Coronary artery (tissue), 2 donors: ENCODE data around the gene TSNAX.

Experiments used
- DNase-seq: peaks from one replicate; pipeline ENCODE4 v3.0.0-alpha.2; 2017; ENCODE audit warnings: low spot score
- H3K27ac ChIP-seq, 2 donors: fragments of 200-600 bp; sonication (generic); one replicate each; pipeline ENCODE4 v1.5.1; 2016 to 2019
- H3K4me3 ChIP-seq: fragments of 200-600 bp; sonication (generic); 2 replicates; pipeline ENCODE4 v1.5.1; 2016; ENCODE audit warnings: mild to moderate bottlenecking, moderate library complexity
- CTCF ChIP-seq: fragments of 200-600 bp; sonication (generic); IDR thresholded peaks from one replicate; pipeline ENCODE4 v1.5.1; 2019; ENCODE audit warnings: antibody characterized with exemption

The TSNAX gene

GRCh38 chr1:231549733-231550447 lies 21.4 kb downstream of the TSNAX start:
- Histone ChIP-seq H3K27ac (no peak overlapping the region), H3K4me3 (no peak overlapping the region)
- no peak for TF ChIP-seq CTCF
- DNase-seq = no peak

DNA sequence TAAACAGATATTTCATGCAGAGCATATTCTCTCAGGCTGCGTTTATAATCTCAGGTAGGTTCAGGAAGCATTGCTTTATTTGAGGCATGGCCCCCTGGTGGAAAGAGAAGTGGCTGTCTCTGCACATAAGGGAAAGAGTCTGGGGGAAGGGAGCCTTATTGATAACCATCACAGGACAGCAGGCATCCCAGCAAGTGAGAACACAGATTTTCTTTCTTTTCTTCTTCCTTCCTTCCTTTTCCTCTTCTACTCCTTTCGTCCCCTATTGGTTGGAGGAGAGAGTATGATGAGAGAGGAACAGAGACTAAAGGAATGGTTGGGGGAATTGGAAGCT lies 21.9 kb downstream of the TSNAX start:
- no peak for DNase-seq
- Histone ChIP-seq H3K27ac (no peak overlapping the region), H3K4me3 (no peak overlapping the region)
- TF ChIP-seq CTCF = no peak

- H3K27ac ChIP-seq = no peak overlapping the region
- no peak for DNase-seq
- no peak overlapping the region for H3K4me3 ChIP-seq
- TF ChIP-seq CTCF = no peak
These were observed 24.9 kb downstream of the TSNAX start for GRCh38 chr1:231553320-231553719.

DNA sequence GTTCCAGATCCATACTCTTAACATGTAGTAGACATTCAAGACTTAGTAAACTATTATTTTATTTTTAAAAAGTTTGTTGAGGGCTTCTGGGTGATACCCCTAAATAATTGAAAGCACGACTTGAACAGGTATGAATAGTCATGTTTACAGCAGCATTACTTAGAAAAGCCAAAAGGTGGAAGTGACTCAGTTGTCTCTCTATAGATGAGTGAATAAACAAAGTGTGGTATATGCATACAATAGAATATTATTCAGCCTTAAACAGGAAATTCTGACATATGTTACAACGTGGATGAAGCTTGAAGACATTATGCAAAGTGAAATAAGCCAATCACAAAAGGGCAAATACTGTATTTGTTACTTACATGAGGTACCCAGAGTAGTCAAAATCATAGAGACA lies 26.5 kb downstream of the TSNAX start:
- Histone ChIP-seq H3K27ac (no peak overlapping the region), H3K4me3 (no peak overlapping the region)
- no peak for TF ChIP-seq CTCF
- DNase-seq = no peak

GRCh38 chr1:231557411-231557810 lies 28.9 kb downstream of the TSNAX start:
- H3K4me3 ChIP-seq = no peak overlapping the region
- no peak for DNase-seq
- TF ChIP-seq CTCF = no peak
- H3K27ac ChIP-seq = no peak overlapping the region

- no peak for DNase-seq
- no peak for TF ChIP-seq CTCF
- no peak overlapping the region for H3K4me3 ChIP-seq
- no peak overlapping the region for H3K27ac ChIP-seq
These were observed 29.6 kb downstream of the TSNAX start for GRCh38 chr1:231557898-231558707.

DNA sequence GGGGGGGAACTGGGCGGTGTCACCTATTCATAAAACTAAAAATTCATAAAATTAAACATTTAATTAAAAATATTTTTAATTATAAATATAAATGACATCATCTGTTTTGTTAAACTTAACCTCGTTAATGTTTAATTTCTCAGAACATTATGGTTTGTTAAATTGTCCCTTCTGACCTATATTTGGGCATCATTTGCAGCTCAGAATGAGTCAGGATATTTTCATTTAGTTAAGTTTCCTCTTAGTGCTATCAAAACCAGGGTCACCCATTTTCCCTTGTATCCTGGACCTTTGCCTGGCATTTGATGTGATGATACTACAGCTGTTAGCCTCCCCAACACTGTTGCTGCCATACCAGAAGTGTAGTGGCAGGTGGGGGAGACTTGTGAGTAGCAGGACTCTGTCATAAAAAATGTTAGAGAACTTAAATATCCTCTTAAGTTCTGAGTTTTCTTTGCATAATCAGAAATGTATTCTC lies 30.3 kb downstream of the TSNAX start:
- DNase-seq = no peak
- H3K4me3 ChIP-seq = no peak overlapping the region
- TF ChIP-seq CTCF = no peak
- no peak overlapping the region for H3K27ac ChIP-seq
